ENCODE results near the gene TECPR1.

TECPR1 gene, protein sequence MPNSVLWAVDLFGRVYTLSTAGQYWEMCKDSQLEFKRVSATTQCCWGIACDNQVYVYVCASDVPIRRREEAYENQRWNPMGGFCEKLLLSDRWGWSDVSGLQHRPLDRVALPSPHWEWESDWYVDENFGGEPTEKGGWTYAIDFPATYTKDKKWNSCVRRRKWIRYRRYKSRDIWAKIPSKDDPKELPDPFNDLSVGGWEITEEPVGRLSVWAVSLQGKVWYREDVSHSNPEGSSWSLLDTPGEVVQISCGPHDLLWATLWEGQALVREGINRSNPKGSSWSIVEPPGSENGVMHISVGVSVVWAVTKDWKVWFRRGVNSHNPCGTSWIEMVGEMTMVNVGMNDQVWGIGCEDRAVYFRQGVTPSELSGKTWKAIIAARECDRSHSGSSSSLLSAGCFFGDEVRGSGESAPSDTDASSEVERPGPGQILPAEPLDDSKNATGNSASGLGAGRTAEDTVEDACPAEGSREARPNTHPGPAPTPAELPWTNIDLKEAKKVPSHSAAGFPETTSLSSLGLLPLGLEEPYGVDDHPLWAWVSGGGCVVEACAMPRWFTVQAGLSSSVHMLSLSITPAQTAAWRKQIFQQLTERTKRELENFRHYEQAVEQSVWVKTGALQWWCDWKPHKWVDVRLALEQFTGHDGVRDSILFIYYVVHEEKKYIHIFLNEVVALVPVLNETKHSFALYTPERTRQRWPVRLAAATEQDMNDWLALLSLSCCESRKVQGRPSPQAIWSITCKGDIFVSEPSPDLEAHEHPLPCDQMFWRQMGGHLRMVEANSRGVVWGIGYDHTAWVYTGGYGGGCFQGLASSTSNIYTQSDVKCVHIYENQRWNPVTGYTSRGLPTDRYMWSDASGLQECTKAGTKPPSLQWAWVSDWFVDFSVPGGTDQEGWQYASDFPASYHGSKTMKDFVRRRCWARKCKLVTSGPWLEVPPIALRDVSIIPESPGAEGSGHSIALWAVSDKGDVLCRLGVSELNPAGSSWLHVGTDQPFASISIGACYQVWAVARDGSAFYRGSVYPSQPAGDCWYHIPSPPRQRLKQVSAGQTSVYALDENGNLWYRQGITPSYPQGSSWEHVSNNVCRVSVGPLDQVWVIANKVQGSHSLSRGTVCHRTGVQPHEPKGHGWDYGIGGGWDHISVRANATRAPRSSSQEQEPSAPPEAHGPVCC

DNA sequence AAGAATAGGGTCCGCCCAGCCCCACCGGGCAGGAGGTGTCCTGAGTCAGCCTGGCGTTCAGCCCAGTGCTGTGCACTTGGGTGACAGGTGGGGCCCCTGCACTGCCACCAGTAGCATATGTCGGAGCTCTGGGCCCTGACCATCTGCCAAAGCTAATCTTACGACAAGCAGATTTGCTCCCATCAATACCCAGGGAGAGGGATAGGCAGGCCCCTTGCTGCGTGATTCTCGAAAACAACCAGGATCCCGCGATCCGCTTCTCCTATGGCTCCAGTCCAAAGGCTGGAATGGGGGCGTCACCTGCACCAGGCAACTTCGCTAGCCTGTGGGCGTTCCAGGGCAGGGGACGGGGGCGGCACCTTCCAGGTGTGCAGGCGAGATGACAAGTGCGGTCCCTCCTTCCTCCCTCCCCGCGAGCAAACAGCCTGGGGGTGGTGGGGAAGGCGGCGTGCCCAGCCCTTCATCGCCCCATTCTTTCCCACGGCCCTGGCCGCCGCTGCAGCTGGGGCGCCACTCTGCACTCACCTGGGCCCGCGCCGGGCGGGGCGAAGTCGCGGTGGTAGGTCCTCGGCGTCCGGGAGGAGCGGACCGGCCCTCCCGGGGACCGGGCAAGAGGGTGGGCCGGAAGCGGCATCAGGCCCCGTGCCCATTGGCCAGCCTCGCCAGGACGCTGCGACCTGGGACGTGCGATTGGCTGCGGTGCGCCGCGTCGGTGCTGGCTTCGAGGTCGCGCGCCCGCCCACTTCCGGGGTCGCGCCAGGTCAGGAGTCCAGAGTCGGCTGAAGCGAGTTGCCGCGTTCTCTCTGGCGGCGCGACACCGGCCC is at the start of gene TECPR1:
TSS of gene TECPR1 (minus strand) at position 632 of the 824 bp plus-strand sequence. CDS start 6,086 bp downstream, outside the sequence.
- DNase-seq (ENCODE audit: insufficient read length, low spot score) (peak; percentile 93), FAIRE-seq (peak; percentile 82)

DNA sequence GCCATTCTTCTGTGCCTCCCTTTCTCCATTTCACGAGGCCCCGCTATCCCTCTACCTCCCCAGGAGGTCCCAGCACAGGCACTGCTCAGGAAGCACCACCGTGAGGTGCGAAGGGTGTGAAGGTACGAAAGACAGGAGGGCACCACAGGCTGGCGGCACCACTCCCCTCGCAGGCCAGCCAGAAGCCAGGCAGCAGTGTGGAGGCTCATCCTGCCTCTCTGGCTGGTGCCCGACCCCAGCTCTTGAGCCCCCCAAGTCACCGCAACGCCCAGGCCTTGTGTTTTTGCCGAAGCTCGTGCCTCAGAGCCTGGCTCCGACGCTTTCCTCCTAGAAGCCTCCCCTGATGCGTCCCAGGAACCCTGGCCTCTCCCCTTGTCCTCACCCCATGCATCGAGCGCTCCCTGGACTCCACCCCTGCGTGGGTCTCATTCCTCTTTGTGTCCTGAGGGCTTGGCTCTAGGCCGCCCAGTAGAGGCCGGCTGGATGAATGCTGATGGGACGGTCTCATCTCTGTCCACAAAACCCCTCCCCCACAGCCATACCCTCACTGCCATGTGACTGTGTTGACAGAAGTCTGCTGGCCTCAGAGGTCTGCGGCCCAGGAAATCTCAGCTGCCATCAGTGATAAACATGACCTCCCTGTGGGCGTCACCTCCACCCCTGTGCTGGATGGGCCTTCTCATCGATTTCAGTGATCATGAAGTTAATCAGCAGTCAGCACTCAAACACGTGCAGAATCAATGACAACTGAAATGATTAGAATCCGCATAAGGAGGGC is 48.8 kb upstream of the TECPR1 start:
- DNase-seq (ENCODE audit: insufficient read length, low spot score), result no peak
- no peak for FAIRE-seq

DNA sequence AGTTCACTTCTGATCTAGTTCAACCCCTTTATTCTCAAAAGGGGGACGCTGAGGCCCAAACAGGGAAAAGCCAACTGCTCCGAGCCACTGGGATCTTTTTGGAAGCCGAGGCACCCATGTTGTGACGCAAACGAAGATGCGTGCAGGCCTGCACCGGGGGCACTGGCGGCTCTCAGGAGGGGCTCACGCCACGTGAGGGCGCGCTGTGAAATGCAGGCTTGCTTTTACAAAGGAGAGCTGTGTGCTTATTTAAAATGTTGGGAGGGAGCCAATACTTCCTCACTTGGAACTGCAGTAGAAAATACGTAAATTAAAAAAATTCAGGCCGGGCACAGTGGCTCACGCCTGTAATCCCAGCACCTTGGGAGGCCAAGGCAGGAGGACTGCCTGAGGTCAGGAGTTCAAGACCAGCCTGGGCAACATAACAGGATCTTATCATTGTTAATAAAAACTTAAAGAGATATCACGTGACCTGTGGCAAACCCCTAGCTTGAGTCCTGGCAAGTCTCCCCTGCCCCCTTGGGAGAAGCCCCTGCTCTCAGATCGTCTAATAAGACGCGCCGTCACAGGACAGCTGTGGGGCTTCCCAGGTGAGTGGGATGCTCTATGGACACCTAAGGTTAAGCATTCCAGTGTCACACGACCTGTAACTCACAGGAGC is 45.7 kb upstream of the TECPR1 start:
- FAIRE-seq, result no peak
- DNase-seq (ENCODE audit: insufficient read length, low spot score), result no peak

DNA sequence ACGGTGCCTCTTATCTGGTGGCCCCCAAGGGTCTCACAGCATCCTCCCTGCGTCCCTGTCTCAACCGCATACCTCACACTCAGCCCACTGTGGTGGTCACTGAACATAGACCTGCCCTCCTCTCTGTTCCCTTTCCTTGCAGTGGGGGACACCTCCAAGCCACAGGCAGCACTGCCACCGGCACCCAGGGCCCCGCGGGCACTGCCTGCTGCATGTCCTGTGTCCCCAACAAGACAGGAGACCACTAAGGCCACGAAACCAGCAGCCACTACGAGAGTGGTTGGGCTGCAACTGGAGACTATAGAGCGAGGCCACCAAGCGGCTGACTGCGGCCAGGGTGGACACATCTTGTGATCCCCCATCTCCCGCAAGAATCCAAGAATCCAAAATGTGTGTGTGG is 44.8 kb upstream of the TECPR1 start:
- no peak for FAIRE-seq
- no peak for DNase-seq (ENCODE audit: insufficient read length, low spot score)

DNA sequence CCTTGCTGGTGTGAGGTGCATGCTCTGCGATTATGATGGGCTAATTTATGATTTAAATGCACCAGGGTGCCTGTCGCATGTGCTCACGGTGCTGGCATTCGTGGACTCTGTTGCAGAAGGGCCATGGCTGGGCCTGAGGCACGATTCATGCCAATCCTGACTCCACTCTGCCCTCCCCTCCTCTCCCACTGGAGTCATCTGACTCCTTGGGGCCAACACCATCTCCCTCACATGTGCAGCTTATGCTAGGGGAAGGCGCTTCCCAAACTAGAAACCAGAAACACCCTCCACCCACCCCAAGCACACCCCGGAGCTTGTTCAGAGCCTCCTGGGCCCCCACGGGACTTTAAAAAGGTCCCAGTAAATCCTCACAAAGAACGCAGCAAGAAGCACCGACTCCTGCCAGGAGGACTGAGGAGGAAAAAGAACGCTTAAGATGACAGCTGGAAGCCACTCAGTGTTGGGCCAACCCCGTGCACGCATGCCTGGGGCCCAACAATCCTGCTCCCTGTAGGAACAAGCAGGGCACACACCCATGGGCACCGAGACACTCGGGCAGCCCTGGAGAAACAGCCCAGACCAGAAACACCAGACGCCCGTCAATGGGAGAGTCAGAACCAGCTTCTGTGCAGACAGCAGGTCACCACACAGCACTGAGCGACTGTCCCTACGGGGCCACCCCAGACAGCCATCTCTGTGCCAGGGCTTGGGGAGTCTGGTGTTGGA is 43.6 kb upstream of the TECPR1 start:
- FAIRE-seq (no peak), DNase-seq (ENCODE audit: insufficient read length, low spot score) (no peak)

DNA sequence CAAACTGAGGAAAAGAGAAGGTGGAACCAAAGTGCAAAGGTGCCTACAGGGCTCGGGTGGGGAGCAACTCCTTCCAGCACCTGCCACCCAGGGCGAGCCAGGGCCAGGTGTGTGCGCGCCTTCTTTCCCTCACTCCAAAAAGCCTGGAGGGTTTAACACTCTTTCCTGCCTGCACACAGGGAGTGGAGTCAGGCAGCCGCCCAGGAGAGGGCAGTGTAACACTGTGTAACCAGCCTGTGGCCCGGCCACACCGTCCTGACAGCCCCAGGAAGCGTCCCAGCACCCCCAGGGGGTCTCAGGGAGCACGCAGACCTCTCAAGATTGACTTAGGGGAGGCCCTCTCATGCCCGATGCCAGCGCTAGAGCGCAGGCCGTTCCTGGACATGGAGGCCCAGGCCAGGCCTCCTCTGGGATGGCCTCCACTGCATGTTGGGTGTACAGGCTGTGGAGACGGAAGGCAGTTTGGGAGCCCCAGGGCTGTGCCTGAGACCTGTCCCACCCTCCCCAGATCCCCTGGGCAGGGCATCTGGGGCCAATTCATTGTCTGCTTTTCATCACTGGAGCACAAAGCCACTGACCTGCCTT is 42.9 kb upstream of the TECPR1 start:
- peak; percentile 71 for DNase-seq (ENCODE audit: insufficient read length, low spot score)
- no peak for FAIRE-seq

DNA sequence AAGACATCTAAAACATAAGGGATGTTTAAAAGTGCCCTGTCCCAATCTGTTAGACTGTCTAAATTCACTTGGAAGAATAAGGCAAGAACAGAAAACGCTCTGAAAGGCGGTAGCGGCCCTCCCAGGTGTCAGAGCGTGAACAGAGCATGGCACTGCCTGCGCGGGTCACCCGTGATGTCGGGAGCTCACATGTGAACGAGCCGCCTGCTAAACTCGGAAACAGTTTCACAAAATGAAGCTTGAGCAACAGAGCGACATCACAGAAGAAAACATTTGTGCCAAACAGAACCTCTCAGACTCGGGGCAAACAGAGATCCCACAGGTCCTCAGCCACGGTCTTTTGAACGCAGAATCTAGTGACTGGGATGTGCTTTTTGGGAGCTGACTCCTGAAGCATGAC is 42.3 kb upstream of the TECPR1 start:
- DNase-seq (ENCODE audit: insufficient read length, low spot score), result no peak
- no peak for FAIRE-seq

DNA sequence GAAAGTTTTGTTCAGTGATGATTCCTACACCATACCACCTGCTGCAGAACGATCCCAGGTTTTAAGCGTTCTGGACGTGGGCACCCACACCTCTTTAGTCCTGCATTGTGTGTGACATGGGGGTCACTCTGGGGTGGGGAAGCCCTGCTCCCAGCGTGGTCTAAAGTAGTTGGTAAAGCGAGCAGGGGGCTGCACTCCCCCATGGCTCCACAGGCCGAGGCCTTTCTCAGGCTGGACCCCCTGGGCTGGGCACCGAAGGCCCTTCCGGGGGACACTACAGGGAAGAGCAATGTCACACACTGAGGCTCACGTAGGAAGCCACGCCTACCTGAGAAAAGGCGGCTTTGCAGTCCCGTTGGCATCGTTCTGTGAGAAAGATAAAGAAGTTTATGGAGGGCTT is 41.7 kb upstream of the TECPR1 start:
- DNase-seq (ENCODE audit: insufficient read length, low spot score), result no peak

DNA sequence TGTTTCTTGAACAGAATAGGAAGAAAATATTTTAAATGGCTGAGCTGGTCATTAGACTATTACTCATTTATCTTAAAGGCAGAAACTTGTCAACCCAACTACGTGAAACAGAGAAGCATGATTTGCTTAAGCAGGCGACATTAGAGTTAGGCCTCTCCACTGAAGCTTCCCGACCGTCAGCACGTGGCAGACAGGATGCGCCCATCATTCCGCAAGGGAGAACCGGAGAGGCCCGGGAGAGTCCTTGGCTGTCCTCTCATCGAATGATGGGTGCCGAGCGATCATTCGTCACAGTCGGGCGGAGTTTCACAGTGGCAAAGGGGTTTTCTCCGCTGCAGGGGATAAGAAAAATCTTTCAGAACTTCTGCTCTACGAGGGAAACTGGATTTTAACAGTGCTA is 41.2 kb upstream of the TECPR1 start:
- DNase-seq (ENCODE audit: insufficient read length, low spot score), result no peak
- FAIRE-seq, result no peak

More for the DNA sequence above, 41.7 kb upstream of the TECPR1 start:
- no peak for FAIRE-seq

DNA sequence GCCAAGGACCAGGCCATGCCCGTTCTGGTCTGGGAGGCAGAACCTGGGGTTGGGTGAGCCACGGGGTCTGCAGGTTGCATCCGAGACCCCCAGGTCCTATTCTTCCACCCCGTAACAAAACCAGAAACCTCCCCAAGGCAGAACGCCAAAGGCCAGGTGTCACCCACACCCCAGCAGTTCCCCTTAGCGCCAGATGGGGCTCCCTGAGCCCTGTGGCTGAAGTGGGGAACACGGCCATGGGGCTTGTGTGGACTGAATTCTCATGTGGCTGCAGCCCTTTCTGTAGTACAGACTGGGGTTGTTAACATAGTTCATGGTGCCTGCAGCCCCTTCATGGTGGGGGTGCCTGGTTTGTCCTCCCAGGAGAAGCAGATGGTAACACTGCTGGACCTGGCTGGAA is 39.7 kb upstream of the TECPR1 start:
- FAIRE-seq (no peak), DNase-seq (ENCODE audit: insufficient read length, low spot score) (no peak)

DNA sequence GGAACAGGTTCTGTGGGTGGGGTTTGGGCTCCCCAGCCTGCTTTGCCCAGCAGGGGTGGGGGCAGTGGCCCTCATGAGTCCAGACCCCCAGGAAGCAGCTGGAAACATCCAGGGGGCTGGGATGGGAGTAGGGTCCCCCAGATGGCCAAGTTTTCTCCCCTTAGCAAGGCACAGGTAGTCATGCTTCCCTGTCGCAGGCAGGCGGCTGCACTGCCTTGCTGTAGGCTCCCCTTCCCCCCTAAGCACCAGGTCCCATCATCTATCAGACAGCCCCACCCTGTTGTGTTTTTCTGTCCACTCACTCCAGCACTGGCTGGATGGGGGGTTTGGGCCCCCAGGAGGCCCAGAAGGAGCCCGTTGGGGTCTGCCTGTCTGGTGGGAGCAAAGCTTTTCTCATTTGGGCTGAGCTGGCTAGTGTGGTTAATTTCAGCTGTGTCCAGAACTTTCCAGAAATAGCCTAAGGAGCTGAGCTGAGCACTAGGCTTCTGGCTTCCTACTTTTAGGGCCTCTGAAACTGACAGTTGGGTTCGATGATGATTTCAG is 37.4 kb upstream of the TECPR1 start:
- DNase-seq (ENCODE audit: insufficient read length, low spot score), result no peak
- no peak for FAIRE-seq

DNA sequence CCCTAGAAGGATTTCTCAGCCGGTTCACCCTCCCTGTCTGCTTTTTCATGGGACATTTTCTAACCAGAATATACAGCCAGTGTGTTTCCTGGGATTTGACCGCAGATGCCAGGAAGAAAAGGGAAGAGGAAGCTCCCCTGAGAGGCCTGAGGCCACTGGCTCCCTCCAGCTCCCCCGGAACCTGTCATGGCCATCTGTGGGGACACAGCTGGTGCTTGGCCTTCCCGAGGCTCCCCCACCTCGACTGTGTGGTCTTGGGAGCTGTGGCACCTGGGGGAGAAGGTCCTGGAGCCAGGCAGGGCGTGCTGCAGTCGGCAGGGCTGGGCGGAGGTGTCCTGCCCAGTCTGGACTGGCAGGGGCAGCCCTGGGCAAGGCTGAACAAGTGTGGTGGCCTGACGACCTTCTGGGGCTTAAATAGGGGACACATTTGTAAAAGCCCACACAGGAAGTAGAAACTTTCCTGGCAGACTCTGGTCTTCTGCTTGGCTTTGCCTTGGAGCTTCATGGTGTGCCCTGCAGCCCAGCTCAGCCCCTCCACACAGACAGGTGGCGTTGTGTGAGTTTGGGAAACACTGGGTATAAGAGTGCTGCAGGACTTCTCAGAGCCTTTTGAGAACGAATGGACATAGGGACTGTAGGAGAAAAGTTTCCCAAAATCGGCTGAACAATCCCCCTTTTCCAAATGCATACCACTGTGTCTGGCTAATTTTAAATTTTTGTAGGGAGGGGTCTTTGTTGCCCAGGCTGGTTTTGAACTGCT is 36.2 kb upstream of the TECPR1 start:
- no peak for DNase-seq (ENCODE audit: insufficient read length, low spot score)
- FAIRE-seq, result no peak

DNA sequence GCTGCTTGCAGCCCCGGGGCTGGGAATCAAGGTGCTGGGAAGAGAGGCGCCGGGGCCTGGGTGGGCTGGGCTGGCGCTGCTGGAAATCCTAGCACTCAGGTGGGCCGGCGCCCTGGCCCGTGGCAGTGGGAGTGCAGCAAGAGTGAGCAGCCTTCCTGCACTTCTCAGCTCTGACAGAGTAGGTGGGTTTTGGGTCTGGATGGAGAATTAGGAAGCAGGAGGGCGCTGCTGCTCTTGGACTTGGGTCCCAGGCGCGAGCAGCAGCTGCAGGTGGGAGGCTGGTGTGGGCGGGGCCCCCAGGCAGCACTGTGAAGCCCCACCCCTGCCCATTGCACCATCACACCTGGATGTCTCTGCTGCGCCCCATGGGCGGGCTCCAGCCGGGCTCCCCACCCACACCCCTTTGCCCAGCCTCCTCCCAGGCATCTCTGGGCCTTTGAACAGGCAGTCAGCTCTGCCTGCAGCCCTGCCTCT is 35.5 kb upstream of the TECPR1 start:
- FAIRE-seq, result no peak
- DNase-seq (ENCODE audit: insufficient read length, low spot score), result no peak

DNA sequence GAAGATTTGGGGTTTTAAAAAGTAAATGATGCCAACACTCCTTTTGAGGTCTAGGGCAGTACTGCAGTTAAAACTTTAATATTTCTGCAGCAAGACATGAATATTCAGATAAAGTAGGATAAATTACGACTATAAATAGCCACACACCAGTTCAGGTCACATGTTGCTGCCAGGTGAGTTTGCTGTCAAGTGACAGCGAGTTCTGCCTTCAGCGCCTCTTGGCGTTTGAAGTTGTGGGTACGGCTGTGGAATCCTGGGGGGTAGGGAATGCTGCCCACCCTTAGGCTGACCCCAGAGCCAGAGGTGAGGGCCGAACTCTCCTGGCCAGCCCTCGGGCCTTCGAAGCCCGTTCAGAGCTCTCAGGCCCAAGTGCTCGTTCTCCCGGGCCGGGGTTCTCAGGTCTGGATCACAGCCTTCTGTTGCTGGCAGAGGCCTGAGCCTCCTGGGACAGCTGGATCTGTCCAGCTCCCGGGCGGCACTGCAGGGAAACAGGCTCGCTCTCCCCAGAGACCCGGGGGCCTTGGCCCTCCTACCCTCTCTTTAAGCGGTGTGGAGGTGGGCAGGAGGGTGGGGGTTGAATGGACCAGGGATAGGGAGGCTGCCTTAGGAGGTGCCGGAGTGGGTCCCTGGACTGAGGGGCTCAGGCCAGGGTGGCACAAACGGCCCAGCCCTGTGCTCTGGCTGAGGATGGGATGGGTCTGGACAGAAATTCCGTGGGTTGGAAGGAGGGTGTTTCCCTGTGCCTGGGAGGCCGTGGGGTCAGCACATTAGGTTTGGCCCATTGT is 34.9 kb upstream of the TECPR1 start:
- DNase-seq (ENCODE audit: insufficient read length, low spot score), result no peak
- no peak for FAIRE-seq

DNA sequence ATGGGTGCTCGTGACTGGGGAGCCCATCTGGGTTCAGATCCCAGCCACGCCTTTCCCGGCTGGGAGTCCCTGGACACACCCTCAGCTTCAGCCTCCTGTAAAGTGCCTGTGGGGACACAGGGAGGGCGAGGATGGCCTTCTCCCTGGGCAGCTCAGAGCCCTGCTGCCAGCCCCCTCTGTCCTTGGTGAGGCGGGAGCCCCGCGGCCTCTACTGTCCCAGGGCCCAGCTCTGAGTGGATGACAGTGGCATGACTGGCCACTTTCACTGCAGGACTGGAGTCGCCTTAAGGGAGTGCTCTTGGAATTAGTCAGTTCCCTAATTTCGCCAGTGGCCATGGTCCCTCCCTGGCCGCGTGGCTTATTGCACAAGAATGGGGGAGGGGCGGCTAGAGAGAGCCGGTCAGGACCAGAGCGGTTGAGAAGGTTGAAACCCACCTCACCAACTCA is 34.1 kb upstream of the TECPR1 start:
- FAIRE-seq, result no peak
- no peak for DNase-seq (ENCODE audit: insufficient read length, low spot score)
